DMS79 treated with DMSO at 0.1 percent for 48 hours (cell line): ENCODE data around the gene ZC3H7B.
A peak's percentile ranks its signal among the peaks of the same experiment; 100 is the strongest.
"Not testable (repeated sequence)": the region's sequence is repeated elsewhere in the genome, so short reads cannot be mapped to it uniquely, and the experiment has no call there.

Source experiments
- DNase-seq: peaks from one replicate; lab custom pipeline; 2025; lab: John Stamatoyannopoulos, UW

Gene ZC3H7B

GRCh38 chr22:41285820-41286638 is 15.3 kb upstream of the ZC3H7B start, which contains the start of gene RANGAP1:
RANGAP1 (minus strand) TSS chr22:41286187; CDS start chr22:41281044, 5,143 bp downstream.
- peak; percentile 93 for DNase-seq

- DNase-seq = peak; percentile 6
Observed at GRCh38 chr22:41286639-41287091, 14.7 kb upstream of the ZC3H7B start.

GRCh38 chr22:41288245-41288946 is 12.9 kb upstream of the ZC3H7B start:
- no peak for DNase-seq

GRCh38 chr22:41289671-41290070 is 11.7 kb upstream of the ZC3H7B start:
- no peak for DNase-seq

- DNase-seq = no peak
Observed at GRCh38 chr22:41290262-41291221, 10.8 kb upstream of the ZC3H7B start.

- not testable (repeated sequence) for DNase-seq
Observed at GRCh38 chr22:41294816-41295215, 6.5 kb upstream of the ZC3H7B start.

- DNase-seq = no peak
Observed at GRCh38 chr22:41296826-41297667, 4.3 kb upstream of the ZC3H7B start.

- no peak for DNase-seq
Observed at GRCh38 chr22:41300661-41301060, 664 bp upstream of the ZC3H7B start.

GRCh38 chr22:41302021-41302767 is 869 bp downstream of the ZC3H7B start:
- no peak for DNase-seq

- no peak for DNase-seq
Observed at GRCh38 chr22:41302811-41303210, 1.5 kb downstream of the ZC3H7B start.

GRCh38 chr22:41305646-41306045 is 4.3 kb downstream of the ZC3H7B start:
- no peak for DNase-seq

GRCh38 chr22:41308054-41308453 is 6.7 kb downstream of the ZC3H7B start:
- DNase-seq = no peak

GRCh38 chr22:41308544-41308947 is 7.2 kb downstream of the ZC3H7B start:
- no peak for DNase-seq

- no peak for DNase-seq
Observed at GRCh38 chr22:41310336-41310735, 9.0 kb downstream of the ZC3H7B start.

- no peak for DNase-seq
Observed at GRCh38 chr22:41311487-41311886, 10.2 kb downstream of the ZC3H7B start.

- DNase-seq = no peak
Observed at GRCh38 chr22:41314821-41315220, 13.5 kb downstream of the ZC3H7B start.

GRCh38 chr22:41315586-41315985 is 14.3 kb downstream of the ZC3H7B start:
- no peak for DNase-seq

- no peak for DNase-seq
Observed at GRCh38 chr22:41320416-41321240, 19.3 kb downstream of the ZC3H7B start.

- DNase-seq = no peak
Observed at GRCh38 chr22:41324821-41325528, 23.6 kb downstream of the ZC3H7B start.
